IMR-90 (cell line): ENCODE data around the gene PRLR. TPM values are rescaled to one million over a fixed set of nuclear protein-coding genes. Genes with fewer than 3 reads are reported as not detected.

Experiments
- ATAC-seq: fragments of 200-7000 bp; cut with Tn5 transposase; 2 replicates; pipeline ENCODE4 v1.9.1; 2020; ENCODE audit warnings: low read depth, mild to moderate bottlenecking, moderate library complexity
- BruUV-seq: library from RNA; stranded (reverse); fragments of 400-500 nt; replicated peaks from 2 replicates; lab custom pipeline; 2021; lab: Mats Ljungman, UMichigan
- CTCF ChIA-PET: fragments of 300-600 bp; formaldehyde crosslinking; extraction: SDS; loops from one replicate; lab custom pipeline; 2021; ENCODE audit warnings: antibody characterized with exemption; lab: Yijun Ruan, JAX
- POLR2A ChIA-PET: fragments of 300-600 bp; sonication (Branson Sonifier 250); formaldehyde crosslinking; loops from one replicate; lab custom pipeline; 2022; ENCODE audit warnings: antibody characterized with exemption; ENCODE audit not compliant: unreplicated experiment; lab: Charles Lee
- DNase-seq: peaks from one replicate; pipeline ENCODE4 v3.0.0; 2013
- H2AFZ ChIP-seq: replicated peaks from 2 replicates; pipeline ENCODE3; 2013; ENCODE audit warnings: low read length, mild to moderate bottlenecking; ENCODE audit not compliant: poor library complexity
- H2AK5ac ChIP-seq: 2 replicates; pipeline ENCODE4 v1.6.1; 2013; ENCODE audit warnings: low read depth, low read length, inconsistent platforms
- H2AK9ac ChIP-seq: replicated peaks from 2 replicates; pipeline ENCODE3; 2013; ENCODE audit warnings: mild to moderate bottlenecking, low read depth, low read length, moderate library complexity; ENCODE audit not compliant: poor library complexity
- H2BK120ac ChIP-seq: 2 replicates; pipeline ENCODE4 v1.6.1; 2013; ENCODE audit warnings: low read depth, low read length, inconsistent platforms
- H2BK15ac ChIP-seq: 3 replicates; pipeline ENCODE4 v1.6.1; 2013; ENCODE audit warnings: low read depth, low read length, inconsistent platforms
- H2BK20ac ChIP-seq: 2 replicates; pipeline ENCODE4 v1.6.1; 2013; ENCODE audit warnings: low read depth, mild to moderate bottlenecking, inconsistent platforms, low read length, moderate library complexity
- H2BK5ac ChIP-seq: 2 replicates; pipeline ENCODE4 v1.6.1; 2013; ENCODE audit warnings: mild to moderate bottlenecking, low read depth, low read length, inconsistent platforms; ENCODE audit not compliant: poor library complexity, severe bottlenecking
- H3K14ac ChIP-seq: replicated peaks from 2 replicates; pipeline ENCODE4 v1.6.1; 2013; ENCODE audit warnings: low read depth, low read length, inconsistent platforms
- H3K18ac ChIP-seq: 2 replicates; pipeline ENCODE4 v1.6.1; 2013; ENCODE audit warnings: low read depth, low read length, control low read depth
- H3K23ac ChIP-seq: 2 replicates; pipeline ENCODE4 v1.6.1; 2013; ENCODE audit warnings: low read depth, low read length, inconsistent platforms
- H3K27ac ChIP-seq: 2 replicates; pipeline ENCODE4 v1.5.1; 2013; ENCODE audit warnings: mild to moderate bottlenecking, control low read depth, low read length; ENCODE audit not compliant: insufficient read depth
- H3K27me3 ChIP-seq: 2 replicates; pipeline ENCODE4 v1.6.1; 2013; ENCODE audit warnings: low read length; ENCODE audit not compliant: control insufficient read depth, insufficient read depth
- H3K36me3 ChIP-seq: 2 replicates; pipeline ENCODE4 v1.6.1; 2013; ENCODE audit warnings: low read length, mixed read lengths; ENCODE audit not compliant: control insufficient read depth, insufficient read depth
- H3K4ac ChIP-seq: 2 replicates; pipeline ENCODE4 v1.6.1; 2013; ENCODE audit warnings: low read depth, low read length, inconsistent platforms
- H3K4me1 ChIP-seq: 2 replicates; pipeline ENCODE4 v1.6.1; 2013; ENCODE audit warnings: low read length, mixed read lengths; ENCODE audit not compliant: control insufficient read depth, insufficient read depth
- H3K4me2 ChIP-seq: 2 replicates; pipeline ENCODE4 v1.6.1; 2013; ENCODE audit warnings: low read depth, mild to moderate bottlenecking, control low read depth, low read length, moderate library complexity
- H3K4me3 ChIP-seq: 2 replicates; pipeline ENCODE4 v1.5.1; 2013; ENCODE audit warnings: low read depth, mild to moderate bottlenecking, control low read depth, low read length, moderate library complexity; ENCODE audit not compliant: insufficient read depth
- H3K56ac ChIP-seq: 2 replicates; pipeline ENCODE4 v1.6.1; 2013; ENCODE audit warnings: low read length, inconsistent platforms; ENCODE audit not compliant: insufficient read depth; ENCODE audit errors: extremely low read depth
- H3K79me1 ChIP-seq, 2 experiments: 2 replicates each; pipeline ENCODE4 v1.6.1; 2013; ENCODE audit warnings: low read length in 2 of 2, inconsistent platforms in 1 of 2, low read depth in 1 of 2
- H3K9ac ChIP-seq: 2 replicates; pipeline ENCODE4 v1.6.1; 2013; ENCODE audit warnings: low read depth, low read length, control low read depth
- H3K9me1 ChIP-seq: 2 replicates; pipeline ENCODE4 v1.6.1; 2013; ENCODE audit warnings: low read length, inconsistent platforms; ENCODE audit not compliant: insufficient read depth
- H3K9me3 ChIP-seq: 2 replicates; pipeline ENCODE4 v1.6.1; 2013; ENCODE audit warnings: low read length; ENCODE audit not compliant: control insufficient read depth, insufficient read depth
- H4K20me1 ChIP-seq: 2 replicates; pipeline ENCODE4 v1.6.1; 2013; ENCODE audit warnings: low read length, inconsistent platforms; ENCODE audit not compliant: insufficient read depth
- H4K5ac ChIP-seq: 2 replicates; pipeline ENCODE4 v1.6.1; 2013; ENCODE audit warnings: mild to moderate bottlenecking, low read depth, low read length, control low read depth
- H4K8ac ChIP-seq, 2 experiments: 2 replicates each; pipeline ENCODE4 v1.6.1; 2013; ENCODE audit warnings: low read depth in 2 of 2, low read length in 2 of 2, control low read depth in 1 of 2, inconsistent platforms in 1 of 2
- H4K91ac ChIP-seq: 2 replicates; pipeline ENCODE4 v1.6.1; 2013; ENCODE audit warnings: low read depth, low read length, inconsistent platforms; ENCODE audit not compliant: insufficient read depth
- MXI1 ChIP-seq: IDR thresholded peaks from 2 replicates; pipeline ENCODE4 v1.6.1; 2012; ENCODE audit warnings: low read depth, mild to moderate bottlenecking, low read length, moderate library complexity, borderline replicate concordance
- POLR2A ChIP-seq: IDR thresholded peaks from 2 replicates; pipeline ENCODE4 v1.6.1; 2012; ENCODE audit warnings: mild to moderate bottlenecking, low read depth, low read length
- RCOR1 ChIP-seq: IDR thresholded peaks from 2 replicates; pipeline ENCODE4 v1.6.1; 2012; ENCODE audit warnings: mild to moderate bottlenecking, low read length, improper control_type of control experiment; ENCODE audit not compliant: insufficient replicate concordance
- SMC3 ChIP-seq: fragments of 150-350 bp; IDR thresholded peaks from 2 replicates; pipeline ENCODE4 v1.6.1; 2016; ENCODE audit warnings: low read depth, mild to moderate bottlenecking, antibody characterized with exemption, low read length, moderate library complexity
- WGBS, 2 experiments: methylation state at CpG; one replicate each; pipeline versions ENCODE4 v1.1.5 to v1.1.7; 2013; ENCODE audit warnings: missing lambda C conversion rate in 2 of 2; ENCODE audit not compliant: insufficient read length in 1 of 2; ENCODE audit errors: extremely low coverage in 2 of 2; 5-methylcytosine and 5-hydroxymethylcytosine counted together
- dilution Hi-C: fragments of 300-500 bp; cut with HindIII; formaldehyde crosslinking; loops from one replicate; pipeline ENCODE4 v1.14.3; 2018; ENCODE audit warnings: low sequenced_read_pairs; ENCODE audit not compliant: unreplicated experiment
- in situ Hi-C: fragments of 300-500 bp; cut with MboI; formaldehyde crosslinking; loops from 3 replicates; pipeline ENCODE4 v1.14.3; 2019; ENCODE audit warnings: low sequenced_read_pairs, inconsistent platforms, mixed read lengths
- intact Hi-C: fragments of 100-400 bp; cut with micrococcal nuclease; formaldehyde crosslinking; loops from 2 replicates; pipeline ENCODE4 v1.10.0; 2022
- polyA plus RNA-seq, 3 experiments: library from polyadenylated mRNA; depleted of rRNA; stranded (reverse); fragments of >200 nt; gene quantifications; 2 replicates each; pipeline ENCODE4 v1.2.3, GENCODE V29; 2012; ENCODE audit warnings: low replicate concordance in 1 of 3
- total RNA-seq: library from RNA; depleted of rRNA; stranded (reverse); fragments of >200 nt; gene quantifications from 2 replicates; pipeline ENCODE4 v1.2.3, GENCODE V29; 2012

The PRLR gene
- total and polyA plus RNA-seq, 2 of the 4 experiments (the other 2 are of a cell fraction), result 0.24 to 0.54 TPM

GRCh38 chr5:35199886-35200285 lies 30.4 kb downstream of the PRLR start:
- Histone ChIP-seq H2AK5ac (no peak overlapping the region), H4K5ac (no peak overlapping the region), H3K9me1 (peaks cover 8% of the 10 kb centered on the region), H2AFZ (no peak overlapping the region), H3K9me3 (no peaks in the 10 kb centered on the region; the same call in 1 of the 2 replicates), H4K91ac (no peak overlapping the region), H3K9ac (no peak overlapping the region), H3K36me3 (no peaks in the 10 kb centered on the region), H3K23ac (no peak overlapping the region), H3K4me1 (no peaks in the 10 kb centered on the region), H2BK20ac (no peak overlapping the region), H2AK9ac (no peak overlapping the region), H3K4me2 (no peak overlapping the region), H4K8ac (no peak overlapping the region), H3K27me3 (peaks cover 34% of the 10 kb centered on the region), H3K79me1 (no peaks in the 10 kb centered on the region), H3K4ac (no peak overlapping the region), H3K4me3 (no peak overlapping the region), H2BK120ac (no peak overlapping the region), H2BK5ac (no peak overlapping the region), H3K56ac (no peak overlapping the region), H4K20me1 (no peaks in the 10 kb centered on the region), H2BK15ac (no peak overlapping the region), H3K18ac (no peak overlapping the region), H3K14ac (no peak overlapping the region), H3K27ac (no peak overlapping the region)
- in situ Hi-C loops (no loop called here), intact Hi-C loops (no loop called here), dilution Hi-C loops (no loop called here)
- DNase-seq (no peak), ATAC-seq (no peak)
- ChIA-PET POLR2A (no interaction called here), CTCF (interaction anchor here (1.0 to 1.2 kb wide), 2 partner anchors 17 to 61 kb away, joined by 3 to 4 read pairs; no protein-coding TSS in a partner anchor)
- BruUV-seq, result no TSS peak
- WGBS, 2 experiments, result no CpG with 5 or more reads among the region's 3 CpGs
- no peak for TF ChIP-seq SMC3
- TF ChIP-seq POLR2A, result no peak
- no peak for TF ChIP-seq MXI1
- TF ChIP-seq RCOR1, result no peak
